ENCODE measurements around the gene NAA80. TPM values are rescaled to one million over a fixed set of nuclear protein-coding genes. Genes with fewer than 3 reads are reported as not detected.
A peak's percentile ranks its signal among the peaks of the same experiment; 100 is the strongest.

Gene NAA80
- total and polyA plus RNA-seq, 2 of the 13 experiments (the other 11 are each of a cell fraction or from before 2014, with no cell fraction given) = 3.4 to 8.7 TPM

GRCh38 chr3:50272911-50273688, 26.1 kb downstream of the NAA80 start (continued):
- peak; percentile 39 for TF ChIP-seq PHF5A (CRISPR knock-in tag; IDR thresholded peaks at IDR 0.05; ENCODE audit: low read depth, unreplicated experiment)
- no peak for TF ChIP-seq ZNF318 (CRISPR knock-in tag; IDR thresholded peaks at IDR 0.05)
- TF ChIP-seq, protein P1, sequence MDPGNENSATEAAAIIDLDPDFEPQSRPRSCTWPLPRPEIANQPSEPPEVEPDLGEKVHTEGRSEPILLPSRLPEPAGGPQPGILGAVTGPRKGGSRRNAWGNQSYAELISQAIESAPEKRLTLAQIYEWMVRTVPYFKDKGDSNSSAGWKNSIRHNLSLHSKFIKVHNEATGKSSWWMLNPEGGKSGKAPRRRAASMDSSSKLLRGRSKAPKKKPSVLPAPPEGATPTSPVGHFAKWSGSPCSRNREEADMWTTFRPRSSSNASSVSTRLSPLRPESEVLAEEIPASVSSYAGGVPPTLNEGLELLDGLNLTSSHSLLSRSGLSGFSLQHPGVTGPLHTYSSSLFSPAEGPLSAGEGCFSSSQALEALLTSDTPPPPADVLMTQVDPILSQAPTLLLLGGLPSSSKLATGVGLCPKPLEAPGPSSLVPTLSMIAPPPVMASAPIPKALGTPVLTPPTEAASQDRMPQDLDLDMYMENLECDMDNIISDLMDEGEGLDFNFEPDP (CRISPR knock-in tag; conservative IDR thresholded peaks at IDR 0.05) = 0 out of 2 replicates have a peak, but pooled peaks have one; percentile 6
- TF ChIP-seq CCAR2 (optimal IDR thresholded peaks at IDR 0.05; ENCODE audit: low read depth, low read length) = no peak
- no peak for TF ChIP-seq GABPA (IDR thresholded peaks at IDR 0.05; ENCODE audit: low read depth, low read length)
- peak; percentile 45; the same call in 1 of the 2 replicates for TF ChIP-seq GABPA (CRISPR knock-in tag; IDR thresholded peaks at IDR 0.05; ENCODE audit: low read depth)
- 0 out of 2 replicates have a peak, but pooled peaks have one; percentile 23 for TF ChIP-seq BHLHE40 (IDR thresholded peaks at IDR 0.05; ENCODE audit: low read length)
- 0 out of 2 replicates have a peak, but pooled peaks have one; percentile 46 for TF ChIP-seq ZKSCAN8 (CRISPR knock-in tag; IDR thresholded peaks at IDR 0.05; ENCODE audit: borderline replicate concordance)
- TF ChIP-seq, protein P2, sequence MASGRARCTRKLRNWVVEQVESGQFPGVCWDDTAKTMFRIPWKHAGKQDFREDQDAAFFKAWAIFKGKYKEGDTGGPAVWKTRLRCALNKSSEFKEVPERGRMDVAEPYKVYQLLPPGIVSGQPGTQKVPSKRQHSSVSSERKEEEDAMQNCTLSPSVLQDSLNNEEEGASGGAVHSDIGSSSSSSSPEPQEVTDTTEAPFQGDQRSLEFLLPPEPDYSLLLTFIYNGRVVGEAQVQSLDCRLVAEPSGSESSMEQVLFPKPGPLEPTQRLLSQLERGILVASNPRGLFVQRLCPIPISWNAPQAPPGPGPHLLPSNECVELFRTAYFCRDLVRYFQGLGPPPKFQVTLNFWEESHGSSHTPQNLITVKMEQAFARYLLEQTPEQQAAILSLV (CRISPR knock-in tag; IDR thresholded peaks at IDR 0.05; ENCODE audit: borderline replicate concordance) = no peak
- no peak for TF ChIP-seq ZNF160 (CRISPR knock-in tag; IDR thresholded peaks at IDR 0.05)
- no peak for TF ChIP-seq ZNF18 (CRISPR knock-in tag; IDR thresholded peaks at IDR 0.05; ENCODE audit: insufficient replicate concordance)
- no peak for TF ChIP-seq ZNF678 (CRISPR knock-in tag; IDR thresholded peaks at IDR 0.05)
- no peak for TF ChIP-seq ZC3H13 (CRISPR knock-in tag; IDR thresholded peaks at IDR 0.05)
- no peak; the same call in 1 of the 2 replicates for TF ChIP-seq HMG20A (CRISPR knock-in tag; IDR thresholded peaks at IDR 0.05; ENCODE audit: borderline replicate concordance)
- peak; percentile 77; the same call in 1 of the 2 replicates for TF ChIP-seq ZBTB25 (CRISPR knock-in tag; IDR thresholded peaks at IDR 0.05)
